GM12874 (cell line): Measurements from ENCODE around the gene HMGN4.

Experiments
- CTCF ChIP-seq: IDR thresholded peaks from 2 replicates; pipeline ENCODE4 v1.5.1; 2011; ENCODE audit warnings: low read depth, mild to moderate bottlenecking, control low read depth, low read length, moderate library complexity; ENCODE audit not compliant: insufficient read depth

Gene HMGN4

GRCh38 chr6:26552205-26552604 lies 14.0 kb downstream of the HMGN4 start:
- TF ChIP-seq CTCF = no peak

- TF ChIP-seq CTCF = no peak
These were observed 14.5 kb downstream of the HMGN4 start for GRCh38 chr6:26552640-26553188.

GRCh38 chr6:26553264-26553634 lies 15.1 kb downstream of the HMGN4 start:
- TF ChIP-seq CTCF = no peak

- TF ChIP-seq CTCF = no peak
These were observed 15.7 kb downstream of the HMGN4 start for GRCh38 chr6:26553635-26554446.

- TF ChIP-seq CTCF = no peak
These were observed 16.2 kb downstream of the HMGN4 start for GRCh38 chr6:26554447-26554696.

GRCh38 chr6:26554697-26555504 lies 16.7 kb downstream of the HMGN4 start:
- TF ChIP-seq CTCF = no peak

GRCh38 chr6:26555505-26556262 lies 17.5 kb downstream of the HMGN4 start:
- TF ChIP-seq CTCF = no peak
